HCT116 (cell line): ENCODE data around the gene COL4A4. TPM values are rescaled to one million over a fixed set of nuclear protein-coding genes. Genes with fewer than 3 reads are reported as not detected.
"Not testable (repeated sequence)": the region's sequence is repeated elsewhere in the genome, so short reads cannot be mapped to it uniquely, and the experiment has no call there.

ENCODE experiments used
- ATAC-seq: fragments of 200-7000 bp; cut with Tn5 transposase; 2 replicates; pipeline ENCODE4 v1.9.1; 2020; ENCODE audit warnings: mild to moderate bottlenecking, moderate library complexity
- BruUV-seq: library from RNA; stranded (reverse); fragments of 400-500 nt; replicated peaks from 2 replicates; lab custom pipeline; 2021; lab: Mats Ljungman, UMichigan
- CTCF ChIA-PET: fragments of 300-600 bp; sonication (Branson Sonifier 250); formaldehyde crosslinking; loops from one replicate; lab custom pipeline; 2021; ENCODE audit warnings: antibody characterized with exemption; lab: Charles Lee
- POLR2A ChIA-PET: fragments of 300-600, 350-600 bp; sonication (Branson Sonifier 250); formaldehyde crosslinking; loops from one replicate; lab custom pipeline; 2021; ENCODE audit warnings: antibody characterized with exemption; lab: Charles Lee
- RAD21 ChIA-PET, 2 experiments: fragments of 300-600 bp; sonication (Branson Sonifier 250); formaldehyde crosslinking; loops; one replicate each; lab custom pipeline; 2023; ENCODE audit warnings: low total read pairs in 2 of 2; ENCODE audit not compliant: uncharacterized antibody in 2 of 2, unreplicated experiment in 2 of 2, low non-redundant PET in 1 of 2; lab: Charles Lee
- DNase-seq: peaks from one replicate; pipeline ENCODE4 v3.0.0-alpha.2; 2010; ENCODE audit warnings: low read depth, low spot score
- H2AFZ ChIP-seq: fragments of 200-600 bp; shearing (Covaris generic), sonication (generic); 2 replicates; pipeline ENCODE4 v1.6.1; 2017; ENCODE audit warnings: low read depth, mixed run types, mixed read lengths, antibody characterized with exemption, low read length; ENCODE audit not compliant: poor library complexity, severe bottlenecking
- H3K27ac ChIP-seq: 2 replicates; pipeline ENCODE4 v1.5.1; 2012; ENCODE audit warnings: low read depth, low read length
- H3K27me3 ChIP-seq: fragments of 200-600 bp; sonication (generic); 2 replicates; pipeline ENCODE4 v1.6.1; 2016; ENCODE audit warnings: mixed run types, low read length, mixed read lengths; ENCODE audit not compliant: insufficient read depth
- H3K36me3 ChIP-seq, 2 experiments: fragments of 200-500 bp in 1 of 2; fragments of 200-600 bp in 1 of 2; sonication (Bioruptor generic) in 1 of 2; sonication (generic) in 1 of 2; 2 replicates each; pipeline versions ENCODE4 v1.5.1 to v1.6.1; 2014 to 2016; ENCODE audit warnings: low read length in 2 of 2, inconsistent platforms in 1 of 2, mixed read lengths in 1 of 2, mixed run types in 1 of 2; ENCODE audit not compliant: insufficient read depth in 2 of 2, control insufficient read depth in 1 of 2
- H3K4me1 ChIP-seq, 2 experiments: fragments of 200-600 bp in 1 of 2; sonication (generic) in 1 of 2; 2 replicates each; pipeline versions ENCODE4 v1.5.1 to v1.6.1; 2012 to 2017; ENCODE audit warnings: low read length in 2 of 2, inconsistent platforms in 1 of 2, mild to moderate bottlenecking in 1 of 2, mixed read lengths in 1 of 2, mixed run types in 1 of 2, moderate library complexity in 1 of 2; ENCODE audit not compliant: insufficient read depth in 2 of 2, control insufficient read depth in 1 of 2
- H3K4me2 ChIP-seq: fragments of 200-600 bp; sonication (generic); 2 replicates; pipeline ENCODE4 v1.6.1; 2017; ENCODE audit warnings: mixed run types, low read length, mixed read lengths
- H3K4me3 ChIP-seq, 2 experiments: fragments of 200-600 bp in 1 of 2; sonication (generic) in 1 of 2; replicated peaks in 1 of 2; 2 replicates each; pipeline ENCODE4 v1.5.1; 2011 to 2016; ENCODE audit warnings: low read length in 2 of 2, control low read depth in 1 of 2, low read depth in 1 of 2, mild to moderate bottlenecking in 1 of 2, mixed read lengths in 1 of 2, mixed run types in 1 of 2
- H3K79me2 ChIP-seq: fragments of 200-600 bp; sonication (generic); 2 replicates; pipeline ENCODE4 v1.6.1; 2017; ENCODE audit warnings: mild to moderate bottlenecking, mixed run types, low read length, moderate library complexity, mixed read lengths; ENCODE audit not compliant: insufficient read depth
- H3K9ac ChIP-seq: fragments of 200-600 bp; sonication (generic); 2 replicates; pipeline ENCODE4 v1.6.1; 2016; ENCODE audit warnings: low read length, mixed read lengths
- H3K9me2 ChIP-seq: fragments of 200-600 bp; sonication (generic), shearing (Covaris generic); 2 replicates; pipeline ENCODE4 v1.6.1; 2017; ENCODE audit warnings: mixed run types, mild to moderate bottlenecking, moderate library complexity; ENCODE audit not compliant: insufficient read depth
- H3K9me3 ChIP-seq, 2 experiments: fragments of 200-500 bp in 1 of 2; fragments of 200-600 bp in 1 of 2; sonication (Bioruptor generic) in 1 of 2; sonication (generic) in 1 of 2; 2 replicates each; pipeline ENCODE4 v1.6.1; 2014 to 2017; ENCODE audit warnings: low read length in 2 of 2, mixed read lengths in 2 of 2, inconsistent platforms in 1 of 2, low read depth in 1 of 2, mild to moderate bottlenecking in 1 of 2, mixed run types in 1 of 2, moderate library complexity in 1 of 2; ENCODE audit not compliant: control insufficient read depth in 1 of 2, insufficient read depth in 1 of 2
- H4K20me1 ChIP-seq: fragments of 200-600 bp; sonication (generic), shearing (Covaris generic); 2 replicates; pipeline ENCODE4 v1.6.1; 2017; ENCODE audit warnings: mixed run types, mild to moderate bottlenecking, moderate library complexity; ENCODE audit not compliant: insufficient read depth
- EZH2phosphoT487 ChIP-seq: fragments of 200-600 bp; IDR thresholded peaks from 2 replicates; pipeline ENCODE4 v1.6.1; 2018; ENCODE audit warnings: antibody characterized with exemption, borderline replicate concordance
- FOSL1 ChIP-seq: IDR thresholded peaks from 2 replicates; pipeline ENCODE4 v1.6.1; 2012; ENCODE audit warnings: low read depth
- JUND ChIP-seq: IDR thresholded peaks from 2 replicates; pipeline ENCODE4 v1.6.1; 2012
- POLR2A ChIP-seq: IDR thresholded peaks from 2 replicates; pipeline ENCODE4 v1.7.0; 2011; ENCODE audit warnings: borderline replicate concordance; ENCODE audit not compliant: insufficient read depth, insufficient read length; ENCODE audit errors: extremely low read depth
- POLR2AphosphoS5 ChIP-seq: IDR thresholded peaks from 2 replicates; pipeline ENCODE4 v1.6.1; 2011; ENCODE audit warnings: mild to moderate bottlenecking, low read depth, low read length, moderate library complexity
- TCF7L2 ChIP-seq: IDR thresholded peaks from 2 replicates; pipeline ENCODE4 v1.7.0; 2011; ENCODE audit warnings: borderline replicate concordance, inconsistent platforms; ENCODE audit not compliant: insufficient read depth, insufficient read length; ENCODE audit errors: extremely low read depth
- ZFX ChIP-seq: fragments of 450-650 bp; IDR thresholded peaks from 2 replicates; pipeline ENCODE4 v1.6.1; 2017
- intact Hi-C: fragments of 100-400 bp; cut with micrococcal nuclease; formaldehyde crosslinking; loops from 2 replicates; pipeline ENCODE4 v1.10.0; 2022
- total RNA-seq: library from RNA; stranded (reverse); gene quantifications from one replicate; pipeline ENCODE4 v1.2.1, GENCODE V29; 2021; ENCODE audit not compliant: unreplicated experiment
- TF ChIP-seq, protein P1 (sequence below): IDR thresholded peaks from 2 replicates; pipeline ENCODE4 v1.6.1; 2012; ENCODE audit warnings: low read depth
- TF ChIP-seq, protein P2 (sequence below), 3 experiments: fragments of 200-600 bp in 1 of 3; sonication (generic) in 1 of 3; IDR thresholded peaks in 2 of 3; conservative IDR thresholded peaks in 1 of 3; 2 replicates each; pipeline ENCODE4 v1.5.1; 2012 to 2017; ENCODE audit warnings: low read depth in 2 of 3, low read length in 2 of 3, antibody characterized with exemption in 1 of 3, borderline replicate concordance in 1 of 3, control low read depth in 1 of 3, mild to moderate bottlenecking in 1 of 3, mixed read lengths in 1 of 3, mixed run types in 1 of 3, moderate library complexity in 1 of 3; ENCODE audit not compliant: insufficient read depth in 1 of 3
- TF ChIP-seq, protein P3 (sequence below): IDR thresholded peaks from 2 replicates; pipeline ENCODE4 v1.6.1; 2012
- TF ChIP-seq, protein P4 (sequence below): IDR thresholded peaks from 2 replicates; pipeline ENCODE4 v1.6.1; 2011; ENCODE audit warnings: mild to moderate bottlenecking, low read length, moderate library complexity; ENCODE audit not compliant: insufficient replicate concordance; ENCODE audit errors: extremely low read depth

Gene COL4A4
- total RNA-seq, 1 experiment from 2014 or later, result 5.9 TPM

DNA sequence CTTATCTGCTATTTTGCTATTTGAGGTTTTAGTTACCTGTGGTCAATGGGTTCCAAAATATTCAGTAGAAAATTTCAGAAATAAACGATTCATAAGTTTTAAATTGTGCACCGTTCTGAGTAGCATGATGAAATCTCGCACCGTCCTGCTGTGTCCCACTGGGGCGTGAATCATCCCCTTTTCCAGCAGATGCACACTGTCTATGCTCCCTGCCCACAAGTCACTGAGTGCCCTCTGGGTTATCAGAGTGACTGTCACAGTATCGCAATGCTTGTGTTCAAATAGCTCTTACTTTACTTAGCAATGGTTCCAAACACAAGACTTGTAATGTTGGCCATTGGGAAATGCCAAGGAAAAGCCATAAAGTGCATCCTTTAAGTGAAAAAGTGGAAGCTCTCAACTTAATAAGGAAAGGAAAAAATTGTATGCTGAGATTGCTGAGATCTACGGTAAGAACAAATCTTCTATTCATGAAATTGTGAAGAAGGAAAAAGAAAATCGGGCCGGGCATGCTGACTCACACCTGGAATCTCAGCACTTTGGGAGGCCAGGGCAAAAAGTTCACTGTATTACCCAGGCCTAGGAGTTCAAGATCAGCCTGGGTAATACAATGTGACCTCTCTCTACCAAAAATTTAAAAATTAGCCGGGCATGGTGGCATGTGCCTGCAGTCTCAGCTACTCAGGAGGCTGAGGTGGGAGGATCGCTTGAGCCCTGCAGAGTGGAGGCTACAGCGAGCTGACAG lies 13.8 kb upstream of the COL4A4 start:
- Histone ChIP-seq H3K4me2 (peak overlapping the region; percentile 30; the same call in 1 of the 2 replicates), H3K9me2 (no peaks in the 10 kb centered on the region), H3K79me2 (no peaks in the 10 kb centered on the region), H3K4me1 (peaks cover 4 to 10% of the 10 kb centered on the region in 2 experiments; a peak in 3 of 4 replicates), H2AFZ (no peak overlapping the region), H3K36me3 (no peaks in the 10 kb centered on the region), H3K9me3 (no peaks in the 10 kb centered on the region), H3K27me3 (no peaks in the 10 kb centered on the region), H3K9ac (no peak overlapping the region), H3K4me3 (no peak overlapping the region), H4K20me1 (no peaks in the 10 kb centered on the region), H3K27ac (no peak overlapping the region)
- ChIA-PET POLR2A (no interaction called here), CTCF (interaction anchor here (1.3 to 1.6 kb wide), 2 partner anchors 8 to 60 kb away, joined by 6 to 7 read pairs; no protein-coding TSS in a partner anchor), RAD21 (no interaction called here)
- ATAC-seq, result peak; percentile 79
- intact Hi-C loops, result no loop called here
- no TSS peak for BruUV-seq
- TF ChIP-seq FOSL1 (no peak), TCF7L2 (no peak), POLR2AphosphoS5 (no peak), JUND (no peak), EZH2phosphoT487 (no peak), ZFX (no peak), POLR2A (no peak)
- TF ChIP-seq, protein P1, sequence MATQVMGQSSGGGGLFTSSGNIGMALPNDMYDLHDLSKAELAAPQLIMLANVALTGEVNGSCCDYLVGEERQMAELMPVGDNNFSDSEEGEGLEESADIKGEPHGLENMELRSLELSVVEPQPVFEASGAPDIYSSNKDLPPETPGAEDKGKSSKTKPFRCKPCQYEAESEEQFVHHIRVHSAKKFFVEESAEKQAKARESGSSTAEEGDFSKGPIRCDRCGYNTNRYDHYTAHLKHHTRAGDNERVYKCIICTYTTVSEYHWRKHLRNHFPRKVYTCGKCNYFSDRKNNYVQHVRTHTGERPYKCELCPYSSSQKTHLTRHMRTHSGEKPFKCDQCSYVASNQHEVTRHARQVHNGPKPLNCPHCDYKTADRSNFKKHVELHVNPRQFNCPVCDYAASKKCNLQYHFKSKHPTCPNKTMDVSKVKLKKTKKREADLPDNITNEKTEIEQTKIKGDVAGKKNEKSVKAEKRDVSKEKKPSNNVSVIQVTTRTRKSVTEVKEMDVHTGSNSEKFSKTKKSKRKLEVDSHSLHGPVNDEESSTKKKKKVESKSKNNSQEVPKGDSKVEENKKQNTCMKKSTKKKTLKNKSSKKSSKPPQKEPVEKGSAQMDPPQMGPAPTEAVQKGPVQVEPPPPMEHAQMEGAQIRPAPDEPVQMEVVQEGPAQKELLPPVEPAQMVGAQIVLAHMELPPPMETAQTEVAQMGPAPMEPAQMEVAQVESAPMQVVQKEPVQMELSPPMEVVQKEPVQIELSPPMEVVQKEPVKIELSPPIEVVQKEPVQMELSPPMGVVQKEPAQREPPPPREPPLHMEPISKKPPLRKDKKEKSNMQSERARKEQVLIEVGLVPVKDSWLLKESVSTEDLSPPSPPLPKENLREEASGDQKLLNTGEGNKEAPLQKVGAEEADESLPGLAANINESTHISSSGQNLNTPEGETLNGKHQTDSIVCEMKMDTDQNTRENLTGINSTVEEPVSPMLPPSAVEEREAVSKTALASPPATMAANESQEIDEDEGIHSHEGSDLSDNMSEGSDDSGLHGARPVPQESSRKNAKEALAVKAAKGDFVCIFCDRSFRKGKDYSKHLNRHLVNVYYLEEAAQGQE, result no peak
- TF ChIP-seq, protein P2, sequence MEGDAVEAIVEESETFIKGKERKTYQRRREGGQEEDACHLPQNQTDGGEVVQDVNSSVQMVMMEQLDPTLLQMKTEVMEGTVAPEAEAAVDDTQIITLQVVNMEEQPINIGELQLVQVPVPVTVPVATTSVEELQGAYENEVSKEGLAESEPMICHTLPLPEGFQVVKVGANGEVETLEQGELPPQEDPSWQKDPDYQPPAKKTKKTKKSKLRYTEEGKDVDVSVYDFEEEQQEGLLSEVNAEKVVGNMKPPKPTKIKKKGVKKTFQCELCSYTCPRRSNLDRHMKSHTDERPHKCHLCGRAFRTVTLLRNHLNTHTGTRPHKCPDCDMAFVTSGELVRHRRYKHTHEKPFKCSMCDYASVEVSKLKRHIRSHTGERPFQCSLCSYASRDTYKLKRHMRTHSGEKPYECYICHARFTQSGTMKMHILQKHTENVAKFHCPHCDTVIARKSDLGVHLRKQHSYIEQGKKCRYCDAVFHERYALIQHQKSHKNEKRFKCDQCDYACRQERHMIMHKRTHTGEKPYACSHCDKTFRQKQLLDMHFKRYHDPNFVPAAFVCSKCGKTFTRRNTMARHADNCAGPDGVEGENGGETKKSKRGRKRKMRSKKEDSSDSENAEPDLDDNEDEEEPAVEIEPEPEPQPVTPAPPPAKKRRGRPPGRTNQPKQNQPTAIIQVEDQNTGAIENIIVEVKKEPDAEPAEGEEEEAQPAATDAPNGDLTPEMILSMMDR (IDR thresholded peaks at IDR 0.05 in 2 of 3, conservative IDR thresholded peaks at IDR 0.05 in 1 of 3; ENCODE audit: borderline replicate concordance in 1 of 3, insufficient read depth in 1 of 3, low read depth in 2 of 3, low read length in 2 of 3), result no peak
- TF ChIP-seq, protein P3, sequence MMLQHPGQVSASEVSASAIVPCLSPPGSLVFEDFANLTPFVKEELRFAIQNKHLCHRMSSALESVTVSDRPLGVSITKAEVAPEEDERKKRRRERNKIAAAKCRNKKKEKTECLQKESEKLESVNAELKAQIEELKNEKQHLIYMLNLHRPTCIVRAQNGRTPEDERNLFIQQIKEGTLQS, result no peak
- TF ChIP-seq, protein P4, sequence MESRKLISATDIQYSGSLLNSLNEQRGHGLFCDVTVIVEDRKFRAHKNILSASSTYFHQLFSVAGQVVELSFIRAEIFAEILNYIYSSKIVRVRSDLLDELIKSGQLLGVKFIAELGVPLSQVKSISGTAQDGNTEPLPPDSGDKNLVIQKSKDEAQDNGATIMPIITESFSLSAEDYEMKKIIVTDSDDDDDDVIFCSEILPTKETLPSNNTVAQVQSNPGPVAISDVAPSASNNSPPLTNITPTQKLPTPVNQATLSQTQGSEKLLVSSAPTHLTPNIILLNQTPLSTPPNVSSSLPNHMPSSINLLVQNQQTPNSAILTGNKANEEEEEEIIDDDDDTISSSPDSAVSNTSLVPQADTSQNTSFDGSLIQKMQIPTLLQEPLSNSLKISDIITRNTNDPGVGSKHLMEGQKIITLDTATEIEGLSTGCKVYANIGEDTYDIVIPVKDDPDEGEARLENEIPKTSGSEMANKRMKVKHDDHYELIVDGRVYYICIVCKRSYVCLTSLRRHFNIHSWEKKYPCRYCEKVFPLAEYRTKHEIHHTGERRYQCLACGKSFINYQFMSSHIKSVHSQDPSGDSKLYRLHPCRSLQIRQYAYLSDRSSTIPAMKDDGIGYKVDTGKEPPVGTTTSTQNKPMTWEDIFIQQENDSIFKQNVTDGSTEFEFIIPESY, result no peak
- DNase-seq, result no peak

DNA sequence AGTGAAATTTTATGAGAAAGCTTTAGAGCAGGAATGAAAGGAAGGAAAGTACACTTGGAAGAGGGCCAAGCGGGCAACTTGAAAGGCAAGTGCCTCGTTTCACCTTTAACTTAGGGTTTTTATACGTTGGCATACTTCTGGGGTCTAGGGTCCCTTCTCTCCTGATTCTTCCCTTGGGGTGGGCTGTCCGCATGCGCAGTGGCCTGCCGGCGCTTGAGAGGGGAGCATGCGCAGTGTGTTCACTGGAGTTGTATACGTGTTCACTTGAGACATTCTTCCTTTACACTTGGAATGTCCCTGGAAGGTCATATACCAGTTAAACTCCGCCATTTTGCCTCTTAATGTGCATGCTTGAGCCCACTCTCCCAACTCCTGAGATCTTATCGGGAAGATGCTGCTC lies 7.8 kb upstream of the COL4A4 start:
- H3K36me3 ChIP-seq, H3K27me3 ChIP-seq, BruUV-seq, H3K27ac ChIP-seq, H3K4me3 ChIP-seq, H4K20me1 ChIP-seq, CTCF ChIA-PET, H3K9me3 ChIP-seq, intact Hi-C loops, DNase-seq, H3K4me1 ChIP-seq, RAD21 ChIA-PET, ATAC-seq, H3K9me2 ChIP-seq, H3K4me2 ChIP-seq, H3K79me2 ChIP-seq, POLR2A ChIA-PET, H2AFZ ChIP-seq, H3K9ac ChIP-seq: not testable (repeated sequence)
